ENCODE data around the gene KCNK18.

The KCNK18 gene

DNA sequence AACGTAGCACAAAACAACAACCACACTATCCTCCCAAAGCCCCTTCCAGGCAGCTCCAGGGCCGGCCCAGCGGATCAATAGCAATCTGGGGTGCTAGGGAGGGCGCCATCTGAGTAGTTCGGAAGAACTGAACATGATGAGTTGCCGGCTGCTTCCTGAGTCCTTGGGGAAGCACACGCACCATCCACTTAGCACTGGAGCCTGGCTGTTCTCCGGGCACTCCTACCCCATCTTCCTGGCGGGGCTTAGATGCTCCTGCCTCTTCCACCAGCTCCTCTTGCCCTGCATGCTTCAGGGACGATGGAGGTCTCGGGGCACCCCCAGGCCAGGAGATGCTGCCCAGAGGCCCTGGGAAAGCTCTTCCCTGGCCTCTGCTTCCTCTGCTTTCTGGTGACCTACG, at the start of gene KCNK18:
TSS of gene KCNK18 (plus strand) at position 301 of the 400 bp plus-strand sequence. CDS start at position 301, 0 bp downstream.
- no peak for DNase-seq

GRCh38 chr10:117148284-117148683, 49.0 kb upstream of the KCNK18 start:
- no peak for DNase-seq

GRCh38 chr10:117152668-117153067, 44.6 kb upstream of the KCNK18 start:
- DNase-seq = no peak

DNA sequence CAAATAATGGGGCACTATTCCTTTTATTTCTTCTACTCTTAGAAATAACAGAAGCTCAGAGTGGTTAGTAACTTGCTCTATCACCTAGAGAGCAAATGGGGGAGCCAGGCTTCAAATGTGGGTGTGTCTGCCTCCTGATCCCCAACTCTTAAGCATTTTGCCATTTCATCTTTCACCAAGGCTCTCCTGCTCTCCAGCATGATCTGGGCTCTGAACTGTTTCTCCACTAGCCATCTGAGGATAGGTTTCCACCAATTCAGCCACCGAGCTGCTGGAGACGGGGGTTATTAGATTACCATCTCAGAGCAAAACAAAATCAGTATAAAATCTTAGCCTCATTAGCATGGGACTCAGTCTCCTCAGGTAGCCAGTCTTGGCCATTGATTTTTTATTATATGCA, 39.0 kb upstream of the KCNK18 start:
- DNase-seq = no peak

DNA sequence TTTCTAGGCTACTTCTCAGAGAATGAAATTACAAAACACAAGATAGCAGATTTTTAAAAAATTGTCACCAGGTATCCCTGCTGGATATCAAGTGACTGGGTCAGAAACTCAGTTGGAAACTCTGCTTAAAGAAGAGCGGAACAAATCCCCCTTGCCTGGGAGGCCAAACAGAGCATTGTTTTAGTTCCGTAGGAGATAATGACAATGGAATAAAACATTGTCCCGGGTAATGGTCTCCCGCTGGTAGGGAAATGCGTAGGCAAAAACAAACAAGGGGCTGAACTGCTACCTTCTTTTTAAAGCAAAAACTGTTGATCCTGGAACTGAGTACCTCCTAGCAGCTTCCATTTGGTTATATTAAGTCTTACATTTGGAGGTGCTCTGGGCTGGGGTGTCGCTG, 37.9 kb upstream of the KCNK18 start:
- no peak for DNase-seq

DNA sequence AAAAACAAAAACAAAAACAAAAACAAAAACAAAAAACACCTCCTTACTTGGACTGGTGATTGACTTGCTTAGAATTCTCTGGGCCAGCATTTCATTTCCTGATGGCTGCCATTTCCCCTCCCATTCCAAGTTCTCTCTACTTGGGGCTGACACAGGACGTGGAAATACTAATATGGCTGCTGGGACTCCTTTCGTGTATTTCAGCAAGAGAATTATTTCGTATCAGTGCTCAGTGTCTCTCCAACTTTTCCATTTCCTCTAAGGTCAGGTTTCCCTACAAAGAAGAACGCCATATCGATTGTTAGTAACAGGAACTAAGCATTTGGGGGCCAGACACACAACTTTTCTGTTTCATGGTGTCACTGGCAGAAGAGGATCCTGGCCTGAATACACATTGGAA, 36.7 kb upstream of the KCNK18 start:
- no peak for DNase-seq

- no peak for DNase-seq
These were observed 35.8 kb upstream of the KCNK18 start for GRCh38 chr10:117161386-117162033.

- DNase-seq = no peak
These were observed 34.9 kb upstream of the KCNK18 start for GRCh38 chr10:117162093-117163060.

GRCh38 chr10:117163061-117163953, 34.0 kb upstream of the KCNK18 start:
- DNase-seq = no peak

GRCh38 chr10:117163954-117164548, 33.2 kb upstream of the KCNK18 start:
- DNase-seq = no peak

GRCh38 chr10:117164592-117165537, 32.4 kb upstream of the KCNK18 start:
- no peak for DNase-seq

GRCh38 chr10:117165538-117166417, 31.5 kb upstream of the KCNK18 start:
- DNase-seq = peak in 1 of 2 donors; percentile 52

- DNase-seq = no peak
These were observed 30.6 kb upstream of the KCNK18 start for GRCh38 chr10:117166418-117167345.

- no peak for DNase-seq
These were observed 29.9 kb upstream of the KCNK18 start for GRCh38 chr10:117167346-117167788.

DNA sequence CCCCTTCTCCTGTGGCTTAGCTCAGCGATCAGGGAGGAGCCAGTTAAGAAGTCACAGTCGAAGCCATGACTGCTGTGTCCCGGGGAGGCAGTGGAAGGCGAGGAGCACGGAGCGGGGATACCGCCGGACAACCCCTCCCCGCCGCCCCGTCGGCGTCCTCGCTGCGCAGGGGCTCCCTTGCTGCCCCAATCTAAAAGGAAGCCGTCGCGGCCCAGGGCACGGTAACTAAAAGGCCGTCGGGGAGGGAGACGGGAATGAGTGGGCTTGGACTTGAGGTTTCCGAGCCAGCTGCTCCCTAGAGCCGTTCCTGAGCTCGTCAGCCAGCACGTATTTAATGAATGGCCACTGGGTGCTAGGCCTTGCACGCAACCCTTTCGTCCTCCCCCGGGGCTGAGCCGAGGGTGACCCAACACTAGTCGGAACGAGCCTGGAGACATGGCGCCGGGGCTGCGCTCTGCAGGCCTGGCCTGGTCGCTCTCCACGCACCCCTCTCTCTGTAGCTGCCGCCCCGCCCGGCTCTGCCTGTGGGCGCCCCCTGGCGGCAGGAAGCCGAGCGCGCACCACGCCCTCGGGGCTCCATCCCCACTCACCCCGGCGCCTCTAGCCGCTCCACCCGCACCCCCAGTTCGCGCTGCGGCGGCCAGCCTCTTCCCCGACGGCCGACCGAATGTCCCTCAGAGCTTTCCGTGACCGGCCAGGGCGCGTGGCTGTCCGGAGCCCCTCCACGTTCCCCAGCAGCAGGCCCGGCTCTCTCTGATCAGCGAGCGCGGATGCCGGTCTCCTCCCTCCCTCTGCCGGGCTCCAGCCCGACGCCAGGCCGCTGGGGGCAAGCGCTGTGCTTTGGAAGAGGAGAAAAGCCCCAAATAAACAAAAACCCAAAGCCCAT, 29.3 kb upstream of the KCNK18 start:
- DNase-seq = peak; percentile 46 to 56

DNA sequence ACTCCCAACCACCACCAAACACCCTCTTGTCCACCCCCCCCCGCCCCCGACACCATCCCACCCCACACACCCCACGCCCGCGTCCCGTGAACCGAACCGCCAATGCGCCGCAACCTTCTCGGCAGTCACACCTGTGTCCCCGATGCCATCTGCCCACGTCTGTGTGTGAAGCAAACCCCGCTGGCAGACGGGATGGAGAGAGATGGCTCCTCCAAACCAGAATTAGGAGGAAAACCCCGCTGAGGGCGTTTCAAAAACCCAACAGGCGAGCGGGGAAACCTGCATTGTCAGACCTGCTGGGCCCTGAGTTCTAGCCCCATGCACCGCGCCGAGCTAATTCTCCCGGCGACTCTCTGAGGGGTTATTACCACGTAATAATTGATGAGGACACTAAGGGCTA, 28.6 kb upstream of the KCNK18 start:
- no peak for DNase-seq

GRCh38 chr10:117169480-117169879, 27.8 kb upstream of the KCNK18 start:
- no peak for DNase-seq

DNA sequence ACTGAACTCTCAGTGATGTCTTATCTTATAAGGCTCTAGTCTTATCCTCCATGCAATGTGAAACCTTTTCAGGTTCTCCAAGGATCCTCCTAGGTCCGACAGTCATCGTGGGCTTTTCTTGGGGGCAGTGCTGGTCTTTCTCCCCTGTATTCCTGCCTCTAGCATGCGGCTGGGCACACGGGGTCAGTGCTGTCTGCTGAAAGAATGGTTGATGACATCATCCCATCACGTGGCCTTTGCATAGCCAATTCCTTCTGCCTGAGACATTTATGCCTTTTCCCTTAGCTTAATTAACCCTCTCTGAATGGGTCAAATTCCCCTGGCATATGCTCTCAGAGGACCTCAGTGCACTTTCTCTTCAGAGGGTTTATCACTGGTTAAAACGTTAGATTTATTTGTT, 27.0 kb upstream of the KCNK18 start:
- DNase-seq = no peak

Data from hippocampal formation (tissue), 2 donors.